Measurements from ENCODE around the gene TMEM260.
"Not testable (repeated sequence)": the region's sequence is repeated elsewhere in the genome, so short reads cannot be mapped to it uniquely, and the experiment has no call there.

Gene TMEM260

GRCh38 chr14:56666294-56666693, 86.7 kb downstream of the TMEM260 start:
- Histone ChIP-seq H3K4me3 (no peak overlapping the region), H3K27ac (no peak overlapping the region)
- no peak for TF ChIP-seq CTCF (IDR thresholded peaks at IDR 0.05)
- DNase-seq (ENCODE audit: low spot score), result no peak

GRCh38 chr14:56666716-56667115, 87.1 kb downstream of the TMEM260 start:
- TF ChIP-seq CTCF (IDR thresholded peaks at IDR 0.05), result no peak
- H3K4me3 ChIP-seq, result no peak overlapping the region
- DNase-seq (ENCODE audit: low spot score), result no peak
- no peak overlapping the region for H3K27ac ChIP-seq

- H3K27ac ChIP-seq; H3K4me3 ChIP-seq; DNase-seq (ENCODE audit: low spot score): not testable (repeated sequence)
Observed at GRCh38 chr14:56667290-56667689, 87.7 kb downstream of the TMEM260 start.

- no peak overlapping the region for H3K4me3 ChIP-seq
- TF ChIP-seq CTCF (IDR thresholded peaks at IDR 0.05), result no peak
- no peak for DNase-seq (ENCODE audit: low spot score)
- H3K27ac ChIP-seq, result no peak overlapping the region
Observed at GRCh38 chr14:56676042-56676441, 96.4 kb downstream of the TMEM260 start.

GRCh38 chr14:56678838-56679237, 99.2 kb downstream of the TMEM260 start:
- Histone ChIP-seq H3K4me3 (no peak overlapping the region), H3K27ac (no peak overlapping the region)
- DNase-seq (ENCODE audit: low spot score), result no peak
- TF ChIP-seq CTCF (IDR thresholded peaks at IDR 0.05), result no peak

- no peak for TF ChIP-seq CTCF (IDR thresholded peaks at IDR 0.05)
- Histone ChIP-seq H3K27ac (no peak overlapping the region), H3K4me3 (no peak overlapping the region)
- DNase-seq (ENCODE audit: low spot score), result no peak
Observed at GRCh38 chr14:56686416-56686815, 106.8 kb downstream of the TMEM260 start.

GRCh38 chr14:56687123-56687522, 107.5 kb downstream of the TMEM260 start:
- H3K4me3 ChIP-seq, result no peak overlapping the region
- no peak for DNase-seq (ENCODE audit: low spot score)
- no peak overlapping the region for H3K27ac ChIP-seq
- no peak for TF ChIP-seq CTCF (IDR thresholded peaks at IDR 0.05)

GRCh38 chr14:56694609-56695008, 115.0 kb downstream of the TMEM260 start:
- no peak for TF ChIP-seq CTCF (IDR thresholded peaks at IDR 0.05)
- H3K27ac ChIP-seq, result no peak overlapping the region

GRCh38 chr14:56695216-56695615, 115.6 kb downstream of the TMEM260 start:
- not testable (repeated sequence) for H3K4me3 ChIP-seq; DNase-seq (ENCODE audit: low spot score); H3K27ac ChIP-seq

More at GRCh38 chr14:56694609-56695008, 115.0 kb downstream of the TMEM260 start:
- DNase-seq (ENCODE audit: low spot score), result no peak
- no peak overlapping the region for H3K4me3 ChIP-seq

Data from coronary artery (tissue), 2 donors.